HG03175 (cell line): Measurements from ENCODE around the gene BRDT.
"Not testable (repeated sequence)": the region's sequence is repeated elsewhere in the genome, so short reads cannot be mapped to it uniquely, and the experiment has no call there.

Source experiments
- ATAC-seq: cut with Tn5 transposase; IDR thresholded peaks from one replicate; pipeline ENCODE4 v1.9.1; 2021; ENCODE audit warnings: mild to moderate bottlenecking, moderate library complexity; ENCODE audit not compliant: unreplicated experiment

BRDT gene

GRCh38 chr1:91981996-91982609, 32.9 kb downstream of the BRDT start:
- ATAC-seq = no peak

GRCh38 chr1:91993256-91993655, 44.1 kb downstream of the BRDT start:
- ATAC-seq = no peak

- ATAC-seq = no peak
Measured at GRCh38 chr1:91997607-91998195, 48.5 kb downstream of the BRDT start.

- ATAC-seq = no peak
Measured at GRCh38 chr1:92004129-92004528, 54.9 kb downstream of the BRDT start.

- ATAC-seq = no peak
Measured at GRCh38 chr1:92013923-92014322, 64.7 kb downstream of the BRDT start.

GRCh38 chr1:92016720-92017316, 67.6 kb downstream of the BRDT start:
- ATAC-seq = no peak

GRCh38 chr1:92017656-92018055, 68.5 kb downstream of the BRDT start:
- no peak for ATAC-seq

GRCh38 chr1:92026042-92026441, 76.8 kb downstream of the BRDT start:
- ATAC-seq = not testable (repeated sequence)

- ATAC-seq = no peak
Measured at GRCh38 chr1:92026806-92027205, 77.6 kb downstream of the BRDT start.

GRCh38 chr1:92029241-92029922, 80.2 kb downstream of the BRDT start:
- no peak for ATAC-seq

GRCh38 chr1:92030656-92031107, 81.5 kb downstream of the BRDT start:
- no peak for ATAC-seq

- ATAC-seq = no peak
Measured at GRCh38 chr1:92031281-92032110, 82.3 kb downstream of the BRDT start.

GRCh38 chr1:92037400-92037799, 88.2 kb downstream of the BRDT start:
- ATAC-seq = no peak

- ATAC-seq = no peak
Measured at GRCh38 chr1:92038695-92039346, 89.6 kb downstream of the BRDT start.

- no peak for ATAC-seq
Measured at GRCh38 chr1:92040971-92041370, 91.8 kb downstream of the BRDT start.

- ATAC-seq = no peak
Measured at GRCh38 chr1:92043621-92044020, 94.4 kb downstream of the BRDT start.

- ATAC-seq = no peak
Measured at GRCh38 chr1:92045766-92046495, 96.7 kb downstream of the BRDT start.

GRCh38 chr1:92051948-92052347, 102.7 kb downstream of the BRDT start:
- ATAC-seq = no peak
